Measurements from ENCODE around the gene FMN2. TPM values are rescaled to one million over a fixed set of nuclear protein-coding genes. Genes with fewer than 3 reads are reported as not detected.

The FMN2 gene
- total RNA-seq, 1 experiment from 2014 or later = 0.59 TPM

DNA sequence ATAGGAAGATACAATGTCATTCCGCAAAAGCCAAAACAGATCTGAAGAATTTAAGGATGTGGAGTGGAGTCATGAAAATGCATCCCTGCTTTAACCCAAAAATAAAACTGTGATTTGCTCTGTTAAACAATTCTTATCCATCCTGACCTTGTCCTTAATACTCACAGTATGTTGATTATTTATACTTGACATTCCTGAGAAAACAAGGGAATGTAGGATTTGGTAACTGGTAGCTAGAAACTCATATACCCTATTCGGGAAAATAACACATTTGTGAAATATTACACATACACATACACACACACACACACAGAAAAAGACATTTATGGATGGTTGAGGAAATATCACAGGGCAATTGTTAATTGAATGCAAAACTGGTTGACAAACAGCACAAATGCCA, 80.2 kb downstream of the FMN2 start:
- H2BK12ac ChIP-seq (ENCODE audit: insufficient read length, low read depth, low read length) = no peak overlapping the region
- H2BK15ac ChIP-seq (ENCODE audit: low read depth, low read length) = no peak overlapping the region
- H3K23ac ChIP-seq (ENCODE audit: insufficient read length, low read depth, low read length) = no peak overlapping the region
- no peak overlapping the region for H4K5ac ChIP-seq (ENCODE audit: insufficient read length, low read depth, low read length)
- no peak overlapping the region for H3K4me3 Mint-ChIP-seq
- no peaks in the 10 kb centered on the region for H3K36me3 Mint-ChIP-seq (ENCODE audit: insufficient read depth in 1 of 3, low read depth in 3 of 3)
- H3T11ph ChIP-seq (ENCODE audit: low read length) = no peak overlapping the region
- H4K91ac ChIP-seq (ENCODE audit: insufficient read length, low read depth, low read length) = no peak overlapping the region
- TF ChIP-seq, protein P1, sequence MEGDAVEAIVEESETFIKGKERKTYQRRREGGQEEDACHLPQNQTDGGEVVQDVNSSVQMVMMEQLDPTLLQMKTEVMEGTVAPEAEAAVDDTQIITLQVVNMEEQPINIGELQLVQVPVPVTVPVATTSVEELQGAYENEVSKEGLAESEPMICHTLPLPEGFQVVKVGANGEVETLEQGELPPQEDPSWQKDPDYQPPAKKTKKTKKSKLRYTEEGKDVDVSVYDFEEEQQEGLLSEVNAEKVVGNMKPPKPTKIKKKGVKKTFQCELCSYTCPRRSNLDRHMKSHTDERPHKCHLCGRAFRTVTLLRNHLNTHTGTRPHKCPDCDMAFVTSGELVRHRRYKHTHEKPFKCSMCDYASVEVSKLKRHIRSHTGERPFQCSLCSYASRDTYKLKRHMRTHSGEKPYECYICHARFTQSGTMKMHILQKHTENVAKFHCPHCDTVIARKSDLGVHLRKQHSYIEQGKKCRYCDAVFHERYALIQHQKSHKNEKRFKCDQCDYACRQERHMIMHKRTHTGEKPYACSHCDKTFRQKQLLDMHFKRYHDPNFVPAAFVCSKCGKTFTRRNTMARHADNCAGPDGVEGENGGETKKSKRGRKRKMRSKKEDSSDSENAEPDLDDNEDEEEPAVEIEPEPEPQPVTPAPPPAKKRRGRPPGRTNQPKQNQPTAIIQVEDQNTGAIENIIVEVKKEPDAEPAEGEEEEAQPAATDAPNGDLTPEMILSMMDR (conservative IDR thresholded peaks at IDR 0.05) = no peak
- H3K27me3 Mint-ChIP-seq (ENCODE audit: low read depth) = no peaks in the 10 kb centered on the region
- no peaks in the 10 kb centered on the region for H4K20me1 ChIP-seq (ENCODE audit: control insufficient read depth, insufficient read depth, insufficient read length)
- no peak overlapping the region for H2BK20ac ChIP-seq (ENCODE audit: low read depth, low read length, poor library complexity, severe bottlenecking)
- no peak overlapping the region for H3K56ac ChIP-seq (ENCODE audit: insufficient read length, low read depth, low read length)
- H2AFZ ChIP-seq (ENCODE audit: low read length) = no peak overlapping the region
- no peak overlapping the region for H3K27ac ChIP-seq (ENCODE audit: insufficient read length, low read depth, low read length)
- no peaks in the 10 kb centered on the region for H3K4me1 ChIP-seq (ENCODE audit: insufficient read depth, low read length)
- H2BK5ac ChIP-seq (ENCODE audit: insufficient read length, low read length) = no peak overlapping the region
- H4K8ac ChIP-seq (replicated peaks; ENCODE audit: insufficient read length, low read depth, low read length) = no peak overlapping the region
- no CpG with 5 or more reads among the region's 2 CpGs for WGBS (ENCODE audit: extremely low coverage, insufficient read length, low lambda C conversion rate)
- no peak overlapping the region for H3K4me2 ChIP-seq (ENCODE audit: insufficient read depth, insufficient read length, low read length)
- no peak overlapping the region for H2BK120ac ChIP-seq (ENCODE audit: low read depth, low read length, poor library complexity, severe bottlenecking)
- H3K27ac Mint-ChIP-seq = no peak overlapping the region
- H3K14ac ChIP-seq (ENCODE audit: insufficient read depth, low read length) = no peak overlapping the region
- no peaks in the 10 kb centered on the region for H3K23me2 ChIP-seq (ENCODE audit: insufficient read length, low read depth, low read length, poor library complexity, severe bottlenecking)
- H3K4me1 Mint-ChIP-seq = no peaks in the 10 kb centered on the region
- no peak overlapping the region for H3K4ac ChIP-seq (ENCODE audit: low read depth, low read length)
- H3K9ac ChIP-seq (ENCODE audit: extremely low read depth, insufficient read length, low read length) = no peak overlapping the region
- DNase-seq = no peak
- H3K79me1 ChIP-seq (ENCODE audit: insufficient read depth, low read depth, low read length, poor library complexity, severe bottlenecking) = no peaks in the 10 kb centered on the region
- H3K18ac ChIP-seq (ENCODE audit: insufficient read length, low read depth, low read length) = no peak overlapping the region
- H3K79me2 ChIP-seq (ENCODE audit: insufficient read depth, low read length) = no peaks in the 10 kb centered on the region
- H2AK5ac ChIP-seq (ENCODE audit: insufficient read length, low read length) = no peak overlapping the region
- H3K9me3 ChIP-seq (ENCODE audit: control insufficient read depth, low read depth, low read length) = no peaks in the 10 kb centered on the region
- H3K9me3 Mint-ChIP-seq = no peaks in the 10 kb centered on the region
- no peaks in the 10 kb centered on the region for H3K27me3 ChIP-seq (ENCODE audit: insufficient read depth, low read length)
